Calu3 (cell line): ENCODE measurements around the gene REXO1. TPM values are rescaled to one million over a fixed set of nuclear protein-coding genes. Genes with fewer than 3 reads are reported as not detected.
A peak's percentile ranks its signal among the peaks of the same experiment; 100 is the strongest.
"Not testable (repeated sequence)": the region's sequence is repeated elsewhere in the genome, so short reads cannot be mapped to it uniquely, and the experiment has no call there.

Source experiments
- BruUV-seq: library from RNA; stranded (reverse); fragments of 400-500 nt; replicated peaks from 2 replicates; lab custom pipeline; 2021; lab: Mats Ljungman, UMichigan
- CTCF ChIA-PET: fragments of 300-600 bp; sonication (Branson Sonifier 250); formaldehyde crosslinking; loops from one replicate; lab custom pipeline; 2022; ENCODE audit warnings: antibody characterized with exemption; lab: Charles Lee
- DNase-seq: peaks from one replicate; pipeline ENCODE4 v3.0.0; 2022
- H3K27ac Mint-ChIP-seq: one replicate; pipeline ENCODE4 v1.8.0; 2022; ENCODE audit warnings: mixed read lengths; ENCODE audit not compliant: unreplicated experiment
- H3K27me3 Mint-ChIP-seq: one replicate; pipeline ENCODE4 v1.8.0; 2022; ENCODE audit warnings: mixed read lengths; ENCODE audit not compliant: unreplicated experiment
- H3K36me3 Mint-ChIP-seq: one replicate; pipeline ENCODE4 v1.8.0; 2022; ENCODE audit warnings: mild to moderate bottlenecking, moderate library complexity, mixed read lengths; ENCODE audit not compliant: insufficient read depth, unreplicated experiment
- H3K4me1 Mint-ChIP-seq: one replicate; pipeline ENCODE4 v1.8.0; 2022; ENCODE audit warnings: mild to moderate bottlenecking, low read depth, mixed read lengths; ENCODE audit not compliant: unreplicated experiment
- H3K4me3 Mint-ChIP-seq: one replicate; pipeline ENCODE4 v1.8.0; 2022; ENCODE audit warnings: mild to moderate bottlenecking, low read depth, moderate library complexity, mixed read lengths; ENCODE audit not compliant: unreplicated experiment
- H3K9me3 Mint-ChIP-seq: one replicate; pipeline ENCODE4 v1.8.0; 2022; ENCODE audit warnings: low read depth, mixed read lengths; ENCODE audit not compliant: unreplicated experiment
- intact Hi-C: fragments of 100-400 bp; cut with micrococcal nuclease; formaldehyde crosslinking; loops from one replicate; pipeline ENCODE4 v1.10.0; 2022; ENCODE audit not compliant: unreplicated experiment
- total RNA-seq: library from RNA; stranded (reverse); gene quantifications from 2 replicates; pipeline ENCODE4 v1.2.3, GENCODE V29; 2022
- TF ChIP-seq, protein P1 (sequence below): fragments of 200-600 bp; IDR thresholded peaks from one replicate; pipeline ENCODE4 v1.8.0; 2022; ENCODE audit warnings: antibody characterized with exemption; ENCODE audit not compliant: unreplicated experiment

REXO1 gene
- total RNA-seq, 1 experiment from 2014 or later, result 34.1 TPM

DNA sequence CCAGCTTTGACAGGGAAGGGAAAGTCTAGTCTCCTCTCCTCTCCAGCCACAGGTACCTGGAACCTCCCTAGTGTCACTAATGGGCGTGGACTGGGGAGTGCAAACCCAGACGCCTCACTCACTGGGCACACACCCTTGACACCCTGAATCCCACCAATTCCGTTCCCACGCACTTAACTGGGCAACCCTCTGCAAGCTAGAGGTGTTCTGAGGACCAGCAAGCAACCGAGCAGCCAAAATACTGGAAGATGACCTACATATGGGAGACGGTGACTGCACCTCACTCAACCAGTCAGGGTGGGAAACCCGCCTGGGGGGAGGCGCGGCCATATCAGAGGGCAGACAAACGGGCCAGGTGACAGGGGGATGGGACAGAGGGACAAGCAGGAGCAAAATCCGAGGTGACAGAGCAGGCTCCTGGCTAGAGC lies 36.0 kb upstream of the REXO1 start:
- Mint-ChIP-seq H3K27me3 (no peaks in the 10 kb centered on the region), H3K36me3 (peaks cover 19% of the 10 kb centered on the region), H3K4me1 (peaks cover 28% of the 10 kb centered on the region), H3K9me3 (no peaks in the 10 kb centered on the region), H3K4me3 (peak overlapping the region; percentile 91), H3K27ac (peak overlapping the region; percentile 77)
- CTCF ChIA-PET, result no interaction called here
- intact Hi-C loops, result no loop called here
- TF ChIP-seq, protein P1, sequence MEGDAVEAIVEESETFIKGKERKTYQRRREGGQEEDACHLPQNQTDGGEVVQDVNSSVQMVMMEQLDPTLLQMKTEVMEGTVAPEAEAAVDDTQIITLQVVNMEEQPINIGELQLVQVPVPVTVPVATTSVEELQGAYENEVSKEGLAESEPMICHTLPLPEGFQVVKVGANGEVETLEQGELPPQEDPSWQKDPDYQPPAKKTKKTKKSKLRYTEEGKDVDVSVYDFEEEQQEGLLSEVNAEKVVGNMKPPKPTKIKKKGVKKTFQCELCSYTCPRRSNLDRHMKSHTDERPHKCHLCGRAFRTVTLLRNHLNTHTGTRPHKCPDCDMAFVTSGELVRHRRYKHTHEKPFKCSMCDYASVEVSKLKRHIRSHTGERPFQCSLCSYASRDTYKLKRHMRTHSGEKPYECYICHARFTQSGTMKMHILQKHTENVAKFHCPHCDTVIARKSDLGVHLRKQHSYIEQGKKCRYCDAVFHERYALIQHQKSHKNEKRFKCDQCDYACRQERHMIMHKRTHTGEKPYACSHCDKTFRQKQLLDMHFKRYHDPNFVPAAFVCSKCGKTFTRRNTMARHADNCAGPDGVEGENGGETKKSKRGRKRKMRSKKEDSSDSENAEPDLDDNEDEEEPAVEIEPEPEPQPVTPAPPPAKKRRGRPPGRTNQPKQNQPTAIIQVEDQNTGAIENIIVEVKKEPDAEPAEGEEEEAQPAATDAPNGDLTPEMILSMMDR, result no peak
- DNase-seq, result no peak
- no TSS peak for BruUV-seq

DNA sequence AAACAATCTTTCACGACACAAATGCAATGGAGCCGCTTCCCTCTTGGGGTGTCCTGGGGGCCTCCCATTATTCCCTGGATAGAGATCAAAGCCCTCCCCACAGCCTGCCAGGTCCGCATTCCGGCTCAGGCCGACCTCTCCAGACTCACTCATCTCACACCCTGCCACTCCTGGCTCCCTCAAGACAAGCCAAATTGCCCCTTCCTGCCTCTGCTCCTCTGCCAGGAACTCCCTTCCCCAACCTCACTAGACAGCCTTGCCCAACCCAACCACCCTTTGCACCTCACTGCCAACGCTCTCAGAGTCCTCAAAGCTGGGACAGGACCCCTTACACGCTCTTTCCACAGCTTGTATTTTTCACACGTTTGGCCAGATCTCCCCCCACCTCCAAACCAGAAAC lies 35.5 kb upstream of the REXO1 start:
- H3K4me1 Mint-ChIP-seq, result peaks cover 28% of the 10 kb centered on the region
- intact Hi-C loops, result no loop called here
- H3K27me3 Mint-ChIP-seq, result no peaks in the 10 kb centered on the region
- peak overlapping the region; percentile 77 for H3K27ac Mint-ChIP-seq
- DNase-seq, result no peak
- no TSS peak for BruUV-seq
- peaks cover 19% of the 10 kb centered on the region for H3K36me3 Mint-ChIP-seq
- no peaks in the 10 kb centered on the region for H3K9me3 Mint-ChIP-seq
- H3K4me3 Mint-ChIP-seq, result peak overlapping the region; percentile 91
- CTCF ChIA-PET, result no interaction called here
- TF ChIP-seq, protein P1, result no peak

DNA sequence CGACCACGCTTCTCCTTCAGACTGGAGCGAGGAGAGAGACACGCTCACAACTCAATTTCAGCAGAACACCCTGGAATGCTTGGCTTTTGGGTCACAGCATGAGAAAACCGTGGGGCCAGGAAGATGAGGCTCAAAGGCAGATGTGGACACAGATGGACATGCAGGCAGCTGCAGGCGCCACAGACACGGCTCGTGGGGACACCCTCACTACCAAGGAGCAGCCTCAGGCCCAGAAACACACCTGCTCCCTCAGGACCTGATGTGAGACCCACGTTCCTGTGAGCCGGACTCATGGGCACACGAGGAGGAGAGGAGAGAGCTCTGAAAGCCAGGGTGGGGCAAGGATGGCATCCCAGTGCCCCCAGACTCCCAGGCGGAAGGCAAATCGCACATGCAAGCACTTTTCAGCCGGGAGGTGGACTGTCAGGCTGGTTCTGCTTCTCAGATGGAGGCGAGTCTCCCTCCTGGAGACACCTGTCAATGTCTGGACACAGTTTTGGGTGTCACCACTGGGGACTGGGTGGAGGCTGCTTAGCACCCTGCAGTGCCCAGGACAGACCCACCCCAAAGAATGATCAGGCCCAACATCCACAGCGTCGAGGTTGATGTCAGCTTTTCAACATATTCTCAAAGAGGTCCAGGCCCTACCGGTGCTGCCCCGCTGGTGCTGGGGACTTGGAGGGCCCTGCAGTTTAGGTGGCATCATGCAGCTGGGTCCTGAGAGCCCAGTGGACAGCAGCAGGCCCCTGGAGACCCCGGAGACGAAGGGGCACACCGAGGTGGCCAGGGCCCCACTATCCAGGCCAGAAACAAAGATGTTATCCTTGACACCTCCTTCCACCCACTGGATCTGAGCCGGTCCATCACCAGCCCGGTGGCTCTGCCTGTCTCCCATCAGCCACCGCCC lies 34.8 kb upstream of the REXO1 start:
- no TSS peak for BruUV-seq
- H3K9me3 Mint-ChIP-seq, result no peaks in the 10 kb centered on the region
- H3K4me1 Mint-ChIP-seq, result peaks cover 28% of the 10 kb centered on the region
- CTCF ChIA-PET, result no interaction called here
- TF ChIP-seq, protein P1, result no peak
- intact Hi-C loops, result no loop called here
- H3K27me3 Mint-ChIP-seq, result no peaks in the 10 kb centered on the region
- no peak overlapping the region for H3K27ac Mint-ChIP-seq
- H3K4me3 Mint-ChIP-seq, result peak overlapping the region; percentile 91
- H3K36me3 Mint-ChIP-seq, result peaks cover 19% of the 10 kb centered on the region
- DNase-seq, result no peak

DNA sequence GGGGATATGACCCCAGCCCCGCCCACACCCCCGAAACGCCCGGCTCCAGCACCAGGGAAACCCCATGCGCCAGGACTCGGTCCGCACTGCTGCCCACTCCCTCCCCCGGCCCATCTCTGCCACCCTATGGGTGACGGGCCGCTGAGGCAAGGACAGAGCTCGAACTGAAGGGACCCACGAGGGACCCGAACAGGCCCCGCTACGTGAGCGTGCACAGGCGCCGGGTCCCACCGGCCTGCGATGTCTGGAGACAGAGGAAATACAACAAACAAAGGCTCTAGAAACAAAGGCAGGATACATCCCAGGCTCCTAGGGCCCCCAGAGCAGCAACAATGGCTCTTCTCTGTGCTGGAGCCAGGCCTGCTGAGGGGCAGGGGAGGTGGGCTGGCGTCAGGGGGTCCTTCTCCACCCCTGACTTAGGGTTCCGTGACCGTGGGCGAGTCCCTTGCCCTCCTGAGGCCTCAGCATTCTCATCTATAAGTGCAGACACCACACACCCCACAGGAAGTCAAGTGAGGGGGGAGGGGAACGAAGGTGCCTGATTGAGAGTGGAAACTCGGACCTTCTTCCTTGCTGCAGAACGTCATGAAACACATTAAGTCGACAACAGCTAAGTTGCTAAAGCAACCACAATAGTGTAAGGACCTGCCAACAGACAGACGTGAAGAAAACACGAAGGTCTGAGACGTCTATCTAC lies 34.0 kb upstream of the REXO1 start:
- TF ChIP-seq, protein P1, result no peak
- Mint-ChIP-seq H3K9me3 (no peaks in the 10 kb centered on the region), H3K4me1 (peaks cover 28% of the 10 kb centered on the region), H3K27me3 (no peaks in the 10 kb centered on the region), H3K4me3 (no peak overlapping the region), H3K36me3 (peaks cover 19% of the 10 kb centered on the region), H3K27ac (no peak overlapping the region)
- DNase-seq, result no peak
- intact Hi-C loops, result no loop called here
- CTCF ChIA-PET, result no interaction called here
- BruUV-seq, result no TSS peak

DNA sequence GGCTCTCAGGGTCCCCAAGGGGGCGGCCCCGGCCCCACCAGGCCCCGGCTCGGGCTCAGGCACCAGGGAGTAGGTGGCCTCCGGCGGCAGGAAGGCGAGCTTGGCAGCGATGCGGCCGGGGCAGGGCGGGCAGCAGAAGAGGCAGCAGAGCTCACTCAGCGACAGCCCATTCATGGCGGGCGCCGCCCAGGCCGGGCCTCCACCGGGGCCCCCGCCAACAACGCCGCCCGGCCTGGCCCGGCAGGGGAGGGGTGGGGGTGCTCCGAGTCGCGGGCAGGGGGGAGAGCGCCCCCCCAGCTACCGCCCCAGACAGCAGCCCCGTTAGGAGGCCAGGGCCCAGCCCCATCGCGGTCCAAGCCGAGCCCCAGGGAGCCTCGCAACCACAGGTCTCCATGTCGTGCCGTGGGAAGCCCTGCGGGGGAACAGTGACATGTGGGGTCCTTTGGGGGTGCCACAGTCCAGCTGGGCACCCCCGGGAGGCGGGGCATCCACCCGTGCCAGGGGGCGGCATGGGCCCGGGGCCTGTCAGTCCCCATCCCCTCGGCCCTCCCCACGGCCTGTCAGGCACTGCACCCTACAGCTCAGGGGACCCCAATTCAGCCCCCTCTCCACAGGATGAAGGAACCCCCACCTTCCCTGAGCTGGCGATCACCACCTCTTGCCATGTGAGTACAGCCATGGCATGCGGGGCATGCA lies 33.3 kb upstream of the REXO1 start:
- CTCF ChIA-PET, H3K4me3 Mint-ChIP-seq, DNase-seq, H3K27ac Mint-ChIP-seq, H3K27me3 Mint-ChIP-seq, intact Hi-C loops, BruUV-seq, H3K9me3 Mint-ChIP-seq: not testable (repeated sequence)
- Mint-ChIP-seq H3K36me3 (peaks cover 22% of the 10 kb centered on the region), H3K4me1 (peaks cover 28% of the 10 kb centered on the region)
